NCI-H2196 (cell line): ENCODE measurements around the gene MRPL55.

Experiments used
- DNase-seq: peaks from one replicate; lab custom pipeline; 2025; ENCODE audit not compliant: unreplicated experiment; lab: John Stamatoyannopoulos, UW

The MRPL55 gene

GRCh38 chr1:228148196-228148861 is 39.2 kb upstream of the MRPL55 start:
- no peak for DNase-seq

GRCh38 chr1:228147768-228148167 is 38.7 kb upstream of the MRPL55 start:
- DNase-seq = no peak

- no peak for DNase-seq
These were observed 38.1 kb upstream of the MRPL55 start for GRCh38 chr1:228147151-228147693.

GRCh38 chr1:228146417-228147150 is 37.5 kb upstream of the MRPL55 start:
- no peak for DNase-seq

GRCh38 chr1:228145463-228146416 is 36.6 kb upstream of the MRPL55 start:
- DNase-seq = no peak

GRCh38 chr1:228144993-228145343 is 35.9 kb upstream of the MRPL55 start:
- DNase-seq = no peak

- DNase-seq = no peak
These were observed 35.3 kb upstream of the MRPL55 start for GRCh38 chr1:228144193-228144992.

GRCh38 chr1:228143480-228144192 is 34.5 kb upstream of the MRPL55 start:
- DNase-seq = no peak

- DNase-seq = no peak
These were observed 33.6 kb upstream of the MRPL55 start for GRCh38 chr1:228142701-228143136.

- DNase-seq = no peak
These were observed 33.1 kb upstream of the MRPL55 start for GRCh38 chr1:228142155-228142691.

GRCh38 chr1:228141226-228142044 is 32.3 kb upstream of the MRPL55 start:
- no peak for DNase-seq

GRCh38 chr1:228140724-228141225 is 31.7 kb upstream of the MRPL55 start:
- no peak for DNase-seq

GRCh38 chr1:228139931-228140723 is 31.0 kb upstream of the MRPL55 start, which contains the start of gene GUK1:
Gene GUK1, plus strand, starts transcription at chr1:228140279. Its CDS starts 24 bp downstream, at chr1:228140303.
- DNase-seq = peak; percentile 99

GRCh38 chr1:228139406-228139930 is 30.4 kb upstream of the MRPL55 start:
- DNase-seq = no peak

GRCh38 chr1:228136901-228137300 is 27.8 kb upstream of the MRPL55 start:
- DNase-seq = no peak

- DNase-seq = no peak
These were observed 25.5 kb upstream of the MRPL55 start for GRCh38 chr1:228134591-228134990.

- no peak for DNase-seq
These were observed 22.7 kb upstream of the MRPL55 start for GRCh38 chr1:228131766-228132165.
